ENCODE results near the gene IMMP2L.

IMMP2L gene

DNA sequence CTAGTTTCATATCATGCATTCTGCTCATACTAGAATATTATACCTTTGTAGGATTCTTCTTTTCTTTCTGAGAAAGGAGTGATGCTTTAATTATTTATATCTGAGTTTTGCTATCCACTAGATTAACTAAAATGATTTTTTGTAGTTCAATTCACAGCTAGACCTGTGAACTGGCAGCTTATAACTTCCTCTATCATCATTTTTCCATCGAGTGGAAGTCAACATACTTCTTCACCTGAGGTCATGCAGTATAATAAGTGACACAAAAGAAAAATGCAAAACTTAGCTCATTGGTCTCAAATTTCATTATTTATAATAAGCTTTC is 463.4 kb downstream of the IMMP2L start:
- no peak for DNase-seq (ENCODE audit: low spot score)

DNA sequence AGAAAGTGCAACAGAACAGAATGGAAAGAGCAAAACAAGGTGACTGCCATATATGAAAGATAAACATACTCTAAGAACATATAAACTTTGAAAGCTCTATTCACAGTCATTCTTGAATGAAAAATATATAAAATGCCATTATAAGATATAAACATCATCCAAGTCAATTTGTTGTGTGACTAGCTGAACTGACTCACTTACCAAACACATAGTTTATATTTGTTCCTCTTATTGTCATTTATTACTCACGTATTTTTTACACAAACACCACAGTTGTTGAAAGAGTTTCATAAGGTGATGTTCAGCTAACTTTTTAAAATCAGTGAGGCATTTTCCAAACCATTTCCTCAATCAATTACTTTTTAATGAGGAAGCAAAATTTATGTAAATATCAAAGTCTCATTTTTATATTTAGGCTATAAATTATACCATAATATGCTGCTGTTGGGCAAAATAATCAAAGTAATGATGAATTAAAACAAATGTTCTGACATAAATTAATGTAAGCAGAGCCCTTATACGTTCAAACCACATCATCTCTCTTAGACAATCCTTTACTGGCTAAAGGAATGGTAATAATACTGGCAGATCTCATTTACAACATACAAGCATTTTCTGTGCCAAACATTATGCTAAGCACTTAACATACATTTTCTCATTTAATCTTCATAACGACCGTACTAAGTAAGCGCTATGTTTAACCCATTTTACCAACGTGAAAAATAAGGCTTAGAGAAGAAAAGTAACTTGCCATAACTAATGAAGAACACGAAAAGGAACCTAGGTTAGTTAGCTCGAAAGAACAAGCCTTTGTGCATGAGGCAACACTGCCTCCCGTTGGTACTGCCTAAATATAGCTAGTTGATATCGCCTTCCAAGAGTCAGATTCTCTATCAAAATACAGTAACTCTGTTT is 464.0 kb downstream of the IMMP2L start:
- no peak for DNase-seq (ENCODE audit: low spot score)

DNA sequence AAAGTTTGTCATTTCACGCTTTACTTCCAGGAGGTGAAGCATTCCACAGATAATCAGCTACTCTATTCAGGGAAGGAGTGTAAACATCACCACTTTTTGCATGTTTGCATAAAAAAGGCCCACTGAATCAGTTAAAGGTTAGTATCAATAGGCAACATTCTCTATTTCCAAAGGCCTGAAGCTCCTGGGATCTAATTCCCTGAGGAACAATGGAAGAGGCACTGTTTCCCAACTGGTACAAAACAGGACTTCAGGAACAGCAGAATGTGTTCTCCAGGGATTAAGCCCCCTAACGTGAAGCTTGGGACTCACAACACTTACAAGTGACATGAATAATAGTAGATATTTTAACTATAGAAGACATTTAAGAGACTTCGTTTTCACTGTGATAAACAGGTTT is 465.3 kb downstream of the IMMP2L start:
- DNase-seq (ENCODE audit: low spot score), result no peak

DNA sequence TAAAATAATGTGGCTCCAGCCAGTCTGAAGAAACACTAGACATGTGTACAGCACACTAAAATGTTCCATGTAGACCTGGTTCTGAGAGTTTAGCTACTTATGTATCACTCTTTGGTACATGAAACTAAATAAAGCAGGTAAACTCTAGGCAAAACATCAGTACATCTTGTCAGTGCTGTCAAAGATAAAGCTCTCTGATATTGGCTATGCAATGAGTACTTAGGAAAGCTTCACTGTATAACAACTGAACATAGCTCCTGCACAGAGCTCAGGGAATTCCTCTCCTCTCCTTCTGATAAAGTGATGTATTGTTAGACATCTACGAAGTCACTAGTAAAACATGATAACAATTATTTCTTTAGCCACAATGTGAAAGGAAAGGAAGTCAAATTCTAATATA is 467.9 kb downstream of the IMMP2L start:
- no peak for DNase-seq (ENCODE audit: low spot score)

DNA sequence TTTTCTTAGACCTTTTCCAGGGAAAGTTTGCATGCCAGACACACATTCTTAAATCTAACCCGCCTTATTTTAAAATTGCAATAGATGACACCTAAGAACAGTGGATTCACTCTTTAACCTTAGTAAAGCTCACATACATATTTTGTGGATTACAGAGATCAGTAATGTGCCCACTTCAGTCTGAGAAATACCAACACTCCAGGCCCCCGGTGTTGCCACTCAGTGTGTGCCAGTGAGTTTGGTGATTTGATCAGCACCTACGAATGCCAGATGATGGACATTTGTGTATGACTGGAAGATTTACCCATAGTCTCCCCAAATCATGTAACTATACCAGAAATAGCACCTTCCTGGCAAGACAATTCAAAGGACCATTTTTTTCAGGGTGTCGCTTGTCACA is 468.8 kb downstream of the IMMP2L start:
- no peak for DNase-seq (ENCODE audit: low spot score)

DNA sequence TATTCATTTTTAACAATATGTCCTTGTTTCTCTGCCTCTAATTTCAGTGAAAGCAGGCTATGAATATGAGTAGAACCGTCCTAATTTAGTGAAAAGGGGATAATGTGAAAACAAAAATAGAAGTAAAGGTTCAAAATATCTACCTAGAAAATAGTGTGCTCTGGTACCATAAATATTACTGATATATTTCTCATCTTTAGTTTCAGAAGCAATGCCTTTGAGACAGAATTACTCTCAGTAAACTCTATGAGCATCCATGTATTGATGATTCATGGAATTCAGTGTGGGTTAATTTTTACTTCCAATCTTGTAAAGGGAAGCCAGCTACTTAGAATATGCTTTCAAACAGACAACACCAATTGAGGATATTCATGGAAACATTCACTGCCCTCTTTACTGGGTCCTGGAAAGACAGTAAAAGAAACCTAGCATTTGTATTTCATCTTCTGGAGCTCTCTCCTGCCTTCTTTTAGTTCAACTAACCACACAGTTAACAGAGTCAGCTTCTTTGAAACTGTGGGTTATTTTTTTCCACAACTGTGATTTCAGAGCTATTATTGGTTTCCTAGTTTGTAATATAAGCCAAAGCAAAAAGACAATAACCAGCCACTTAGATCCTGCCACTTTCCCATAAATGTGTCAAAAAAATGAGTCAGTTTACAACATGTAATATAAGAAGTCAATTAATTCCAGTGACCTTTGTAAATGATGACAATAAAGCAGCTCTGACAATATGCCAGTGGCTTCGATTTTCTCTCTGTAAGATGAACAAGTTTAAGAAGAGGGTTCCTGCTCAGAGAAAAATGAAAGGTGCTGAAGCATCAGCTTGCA is 469.7 kb downstream of the IMMP2L start:
- DNase-seq (ENCODE audit: low spot score), result no peak

DNA sequence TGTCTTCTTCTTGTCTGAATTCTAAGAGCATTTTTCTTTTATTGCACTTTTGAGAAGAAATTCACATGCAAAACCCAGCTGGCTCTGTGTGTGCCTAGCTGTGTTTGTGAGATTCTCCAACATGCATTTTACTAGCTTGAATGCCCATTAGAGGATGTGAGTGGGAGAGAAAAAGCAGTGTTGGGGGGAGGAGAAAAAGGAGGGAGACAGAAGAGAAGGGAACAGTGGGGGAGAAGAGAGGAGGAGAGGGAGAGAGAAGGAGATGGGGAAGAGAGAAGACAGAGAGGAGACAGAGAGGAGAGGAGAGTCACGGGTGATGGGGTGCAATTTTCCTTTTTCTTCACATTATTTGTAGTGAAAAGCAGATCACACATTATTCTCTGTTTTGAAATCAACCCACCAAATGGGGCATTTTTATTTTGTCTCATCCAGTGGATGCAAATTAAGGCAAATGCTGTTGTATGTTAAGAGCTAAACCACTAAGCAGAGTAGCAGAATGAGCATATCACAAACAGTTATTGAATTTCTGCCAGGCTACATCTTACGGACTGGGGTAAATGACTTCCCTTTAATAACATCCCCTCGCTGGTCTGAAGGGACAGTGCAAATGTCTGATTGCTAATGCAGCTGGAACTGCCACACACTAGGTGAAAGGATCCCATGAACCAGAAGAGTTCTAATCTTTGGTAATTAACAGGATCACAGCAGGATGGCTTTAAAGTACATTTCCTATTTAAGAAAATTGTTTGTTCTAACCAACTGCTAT is 470.5 kb downstream of the IMMP2L start:
- no peak for DNase-seq (ENCODE audit: low spot score)

DNA sequence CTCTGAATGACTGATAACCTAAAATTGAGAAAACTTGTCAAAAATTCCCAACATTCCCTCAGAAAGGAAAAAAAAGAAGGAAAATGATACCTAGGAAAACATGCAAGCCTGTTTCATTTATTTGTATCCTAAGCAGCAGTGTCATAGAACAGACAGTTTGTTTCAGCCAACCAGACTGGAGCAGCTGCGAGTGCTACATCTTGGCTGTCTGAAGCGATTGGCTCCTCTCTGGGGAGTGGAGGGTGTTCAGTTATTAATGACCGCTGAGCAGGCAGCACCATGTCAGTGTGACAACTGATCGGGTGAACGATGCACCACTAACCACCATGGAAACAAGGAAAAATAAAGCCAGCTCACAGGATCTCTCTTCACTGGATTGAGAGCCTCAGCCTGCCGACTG is 471.4 kb downstream of the IMMP2L start, which contains the start of gene LRRN3:
LRRN3 (plus strand) TSS at position 282 of the 400 bp plus-strand sequence. CDS start 31,646 bp downstream, outside the sequence.
- DNase-seq (ENCODE audit: low spot score), result no peak

DNA sequence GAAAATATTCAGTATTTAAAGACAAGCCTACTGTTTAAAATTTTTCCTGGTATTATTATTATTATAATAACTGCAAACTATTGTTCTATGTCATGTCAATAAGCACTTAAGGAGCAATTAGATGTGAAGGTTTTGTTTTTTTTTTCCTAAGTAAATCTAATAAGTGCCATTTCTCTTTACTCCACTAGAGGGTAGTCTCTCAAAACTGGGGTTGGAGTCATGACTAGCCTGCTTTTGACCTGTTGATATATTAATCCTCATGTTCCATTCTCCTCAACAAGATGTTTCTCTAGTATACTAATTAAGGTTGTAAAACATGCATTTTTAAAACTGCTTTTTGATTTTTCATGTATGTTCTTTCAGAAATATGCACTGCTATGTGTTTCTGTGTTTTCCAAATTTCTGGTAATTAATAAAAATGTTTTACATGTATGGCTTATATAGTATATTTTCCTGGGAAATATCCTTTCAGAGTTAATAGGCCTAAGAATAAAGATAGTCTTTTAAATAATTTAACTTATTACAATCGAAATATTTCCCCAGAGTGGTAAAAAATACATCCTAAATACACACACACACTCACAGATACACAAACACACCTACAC is 472.4 kb downstream of the IMMP2L start:
- peak; percentile 81 for DNase-seq (ENCODE audit: low spot score)

DNA sequence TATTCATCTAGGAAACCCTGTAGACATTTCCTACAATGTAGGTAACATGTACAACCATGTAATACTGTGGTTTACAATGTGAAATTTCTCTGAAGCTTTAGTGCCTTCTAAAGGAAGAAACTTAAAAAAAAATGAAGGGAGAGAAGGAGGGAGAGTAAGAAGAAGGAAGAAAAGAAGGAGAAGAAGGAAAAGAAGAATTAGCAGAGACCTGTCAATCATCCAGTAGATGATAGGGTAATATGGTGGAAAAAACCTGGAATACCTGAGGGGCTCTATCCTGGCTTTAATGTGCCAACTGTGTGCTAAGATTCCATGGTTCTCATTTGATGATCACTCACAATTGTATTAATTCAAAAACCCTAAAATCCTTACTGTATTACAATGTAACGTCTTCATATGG is 474.0 kb downstream of the IMMP2L start:
- DNase-seq (ENCODE audit: low spot score), result no peak

DNA sequence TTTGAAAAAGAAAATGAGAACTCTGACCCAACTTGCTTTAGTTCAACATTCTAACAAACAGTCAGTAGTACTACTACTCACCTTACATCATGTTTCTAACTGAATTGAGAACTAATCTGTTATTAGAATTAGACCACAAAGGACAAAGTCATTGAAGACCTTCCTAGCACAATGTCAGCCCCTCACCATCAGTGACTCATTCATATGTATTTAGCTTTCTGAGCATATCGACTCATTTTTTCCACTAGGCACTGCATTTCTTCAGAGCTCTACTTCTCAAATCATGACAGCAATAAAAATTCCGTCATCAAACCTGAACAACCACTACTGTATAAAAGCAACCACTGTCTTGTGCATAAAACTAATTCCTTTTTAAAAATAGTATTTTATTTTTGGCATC is 475.8 kb downstream of the IMMP2L start:
- no peak for DNase-seq (ENCODE audit: low spot score)

DNA sequence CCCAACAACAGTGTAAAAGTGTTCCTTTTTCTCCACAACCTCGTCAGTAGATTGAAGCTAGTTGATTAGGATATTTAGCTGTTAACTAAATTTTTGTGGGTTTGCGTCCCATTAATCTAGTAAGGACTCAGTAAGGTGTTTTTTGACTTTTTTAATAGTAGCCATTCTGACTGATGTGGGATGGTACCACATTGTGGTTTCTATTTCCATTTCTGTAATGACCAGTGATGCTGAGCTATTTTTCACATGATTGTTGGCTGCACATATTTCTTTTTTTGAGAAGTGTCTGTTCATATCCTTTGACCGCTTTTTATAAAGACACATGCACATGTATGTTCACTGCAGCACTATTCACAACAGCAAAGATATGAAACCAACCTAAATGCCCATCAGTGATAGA is 476.9 kb downstream of the IMMP2L start:
- DNase-seq (ENCODE audit: low spot score), result no peak

DNA sequence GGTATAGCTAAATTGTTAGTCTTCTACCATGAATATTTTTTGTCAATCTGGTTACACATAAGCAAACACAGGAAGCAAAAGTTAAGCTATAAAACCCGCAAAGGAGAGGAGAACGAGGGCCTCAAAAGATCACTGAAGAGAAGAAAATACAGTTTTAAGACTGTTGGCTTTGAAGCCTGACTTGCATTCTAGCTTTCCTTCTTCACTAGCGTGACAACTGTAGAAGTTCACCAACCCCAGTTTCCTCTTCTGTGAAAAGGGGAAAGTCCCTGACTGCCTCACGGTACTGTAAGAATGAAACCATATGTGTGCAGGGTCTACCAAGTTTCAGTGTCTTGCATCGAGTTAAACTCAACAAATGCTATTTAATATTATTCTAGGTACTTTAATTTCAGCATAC is 478.9 kb downstream of the IMMP2L start:
- DNase-seq (ENCODE audit: low spot score), result no peak

DNA sequence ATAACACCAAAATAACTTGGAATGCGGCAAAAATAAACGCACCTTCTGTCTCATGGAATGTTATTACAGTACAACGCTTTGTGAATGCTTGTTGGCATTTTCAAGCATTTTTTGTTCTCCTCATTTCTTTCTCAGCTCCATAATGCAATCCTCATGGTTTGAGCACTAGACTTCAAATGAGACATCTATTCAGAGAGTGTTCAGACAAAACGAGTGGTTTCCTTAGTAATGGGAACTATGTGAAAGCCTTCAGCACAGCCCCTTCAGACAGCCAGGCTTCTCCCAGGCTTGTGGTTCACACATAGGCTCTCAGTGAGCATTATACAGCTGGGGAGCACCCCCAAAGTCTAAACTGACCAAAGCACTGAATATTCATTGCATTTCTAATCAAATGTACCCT is 479.9 kb downstream of the IMMP2L start:
- no peak for DNase-seq (ENCODE audit: low spot score)

DNA sequence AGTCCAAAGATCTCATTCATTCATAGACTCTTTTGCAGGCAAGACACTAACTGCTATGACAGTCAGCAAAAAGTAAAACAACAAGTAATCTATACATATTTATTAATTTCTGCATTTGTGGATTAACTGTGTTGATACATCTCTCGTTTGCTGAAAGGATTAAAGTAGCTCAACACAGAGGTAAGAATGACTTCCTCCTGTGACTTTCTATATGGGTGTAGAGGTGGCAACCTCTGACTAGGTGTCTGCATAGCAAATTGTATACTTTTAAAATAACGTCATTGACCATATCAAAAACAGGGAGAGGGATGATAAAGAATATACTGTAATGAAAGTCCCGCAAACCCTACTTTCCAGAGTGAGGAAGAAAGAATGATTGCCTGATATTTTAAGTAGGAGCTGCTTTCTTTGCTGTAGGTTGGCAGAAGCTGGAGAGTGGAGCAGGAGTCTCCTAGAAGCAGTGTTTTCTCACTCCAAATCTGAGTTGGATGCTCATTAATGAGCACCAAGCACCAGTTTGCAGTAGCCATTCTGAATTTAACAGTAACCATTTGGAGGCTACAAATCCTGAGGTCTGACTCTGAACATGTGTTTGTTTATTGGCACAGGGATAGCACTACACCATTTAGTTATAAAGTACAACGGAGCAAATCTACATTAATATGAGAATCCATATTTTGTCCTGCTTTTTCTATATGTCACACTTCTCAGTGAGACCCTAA is 480.6 kb downstream of the IMMP2L start:
- no peak for DNase-seq (ENCODE audit: low spot score)

DNA sequence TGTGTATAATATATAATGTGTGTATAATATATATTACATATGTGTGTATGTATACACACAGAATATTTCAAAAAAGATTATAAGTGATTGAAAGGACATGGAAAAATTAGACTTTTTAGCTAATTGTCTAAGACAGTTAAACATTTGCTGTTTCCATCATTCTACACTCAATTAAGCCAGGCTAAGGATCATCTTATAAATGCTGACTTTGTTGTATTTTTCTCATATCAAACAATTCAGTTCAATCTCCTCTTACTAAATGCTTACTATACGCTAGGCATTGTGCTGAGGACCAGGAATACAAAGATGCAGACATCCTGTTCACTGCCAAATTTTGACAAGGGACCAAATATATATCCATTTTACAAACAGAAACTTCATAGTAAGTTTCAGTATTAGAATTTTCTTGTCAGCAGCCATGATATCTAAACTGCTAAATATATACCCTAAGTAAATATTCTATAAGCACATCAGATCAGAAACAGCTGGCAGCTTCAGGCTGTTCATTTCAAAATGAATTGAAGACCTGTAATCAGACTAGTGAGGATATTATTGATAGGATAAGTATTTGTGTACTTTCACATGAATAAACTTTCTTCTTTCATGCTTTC is 481.7 kb downstream of the IMMP2L start:
- DNase-seq (ENCODE audit: low spot score), result no peak

DNA sequence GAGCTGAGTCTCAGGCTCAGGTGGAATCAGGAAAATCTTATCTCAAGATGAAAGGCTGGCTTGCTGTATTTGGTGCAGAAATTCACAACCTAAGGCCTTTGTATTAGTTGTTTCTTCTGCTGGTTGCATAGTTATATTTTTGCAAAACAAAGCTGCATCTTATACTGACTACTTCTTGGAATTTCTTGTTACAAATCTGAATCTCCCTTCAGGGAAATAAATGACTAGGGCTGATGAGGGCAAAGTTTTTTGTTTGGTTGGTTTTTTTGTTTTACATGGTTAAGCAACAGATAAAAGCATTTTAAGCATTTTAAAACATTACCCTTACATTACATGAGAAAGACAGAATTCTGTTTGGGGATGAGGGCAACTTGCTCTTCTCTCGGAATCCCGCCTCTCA is 485.3 kb downstream of the IMMP2L start:
- DNase-seq (ENCODE audit: low spot score), result no peak

DNA sequence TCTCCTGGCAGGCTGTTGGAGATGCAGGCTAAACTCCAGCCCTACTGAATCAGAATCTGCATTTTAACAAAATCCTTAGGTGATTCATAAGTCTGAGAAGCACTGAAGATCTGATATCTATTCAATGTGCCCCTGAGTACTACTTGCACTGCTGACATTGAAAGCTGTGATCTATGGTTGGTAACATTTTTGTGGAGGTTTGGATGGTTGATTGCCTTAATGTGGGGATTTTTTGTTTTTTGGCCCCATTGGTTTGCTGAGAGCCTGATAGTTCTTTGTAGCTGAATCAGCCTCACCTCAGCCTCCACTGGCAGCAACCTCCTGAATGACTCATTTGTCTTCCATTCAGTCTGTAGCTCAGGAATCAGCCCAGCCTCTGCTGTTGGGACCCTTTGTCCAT is 486.1 kb downstream of the IMMP2L start:
- DNase-seq (ENCODE audit: low spot score), result no peak

DNA sequence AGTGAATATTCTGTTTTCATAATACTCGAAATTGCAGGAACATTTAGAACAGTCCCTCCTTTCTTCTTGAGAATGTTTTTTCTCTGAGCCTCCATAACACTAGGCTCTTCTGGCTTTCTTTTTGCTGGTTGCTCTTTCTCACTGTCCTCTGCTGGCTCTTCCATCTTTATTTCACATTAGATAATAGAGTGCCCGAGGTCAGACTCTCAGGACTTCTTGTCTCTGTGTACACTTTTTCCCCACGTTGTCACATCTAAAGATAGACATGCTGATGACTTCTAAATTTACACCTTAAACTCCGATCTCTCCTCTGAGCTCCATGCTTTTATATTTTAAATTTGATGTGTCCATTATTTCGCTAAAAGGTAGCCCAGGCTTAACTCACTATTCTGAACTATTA is 486.8 kb downstream of the IMMP2L start:
- DNase-seq (ENCODE audit: low spot score), result no peak

DNA sequence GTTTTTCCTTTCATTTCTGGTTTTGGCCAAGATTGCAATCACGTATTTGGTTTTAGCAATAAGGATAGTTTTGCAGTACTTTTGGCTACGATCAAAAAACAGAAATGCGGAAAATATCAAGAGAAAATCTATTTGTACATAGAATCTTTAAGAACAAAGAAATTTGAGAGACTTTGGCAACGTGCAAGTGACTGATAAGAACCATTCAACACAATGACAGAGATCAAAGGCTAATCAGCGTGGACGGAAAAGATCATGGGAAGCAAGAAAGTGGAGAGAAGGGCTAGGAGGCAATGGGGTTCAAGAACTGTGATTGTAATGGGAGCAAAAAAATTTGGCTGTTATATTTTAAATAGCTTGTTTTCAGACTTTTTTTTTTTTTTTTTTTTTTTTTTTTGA is 487.5 kb downstream of the IMMP2L start:
- DNase-seq (ENCODE audit: low spot score), result no peak

Data from COLO829 (cell line).